Fibroblast of villous mesenchyme (primary cell): ENCODE results near the gene AKAP6. TPM values are rescaled to one million over a fixed set of nuclear protein-coding genes. Genes with fewer than 3 reads are reported as not detected.

ENCODE experiments used
- DNase-seq: peaks from one replicate; pipeline ENCODE4 v3.0.0-alpha.2; 2010; ENCODE audit warnings: low read depth
- H3K4me3 ChIP-seq: 2 replicates; pipeline ENCODE4 v1.5.1; 2011; ENCODE audit warnings: low read depth, mild to moderate bottlenecking, low read length
- total RNA-seq: library from RNA; depleted of rRNA; stranded (reverse); fragments of >200 nt; gene quantifications from 2 replicates; pipeline ENCODE4 v1.2.3, GENCODE V29; 2012
- TF ChIP-seq, protein P1 (sequence below): IDR thresholded peaks from 2 replicates; pipeline ENCODE4 v1.5.1; 2012; ENCODE audit warnings: low read depth, mild to moderate bottlenecking, low read length; ENCODE audit not compliant: insufficient read depth

AKAP6 gene
- total RNA-seq, 1 donor, result 3.9 TPM

GRCh38 chr14:32494609-32495434, 165.7 kb downstream of the AKAP6 start:
- TF ChIP-seq, protein P1, sequence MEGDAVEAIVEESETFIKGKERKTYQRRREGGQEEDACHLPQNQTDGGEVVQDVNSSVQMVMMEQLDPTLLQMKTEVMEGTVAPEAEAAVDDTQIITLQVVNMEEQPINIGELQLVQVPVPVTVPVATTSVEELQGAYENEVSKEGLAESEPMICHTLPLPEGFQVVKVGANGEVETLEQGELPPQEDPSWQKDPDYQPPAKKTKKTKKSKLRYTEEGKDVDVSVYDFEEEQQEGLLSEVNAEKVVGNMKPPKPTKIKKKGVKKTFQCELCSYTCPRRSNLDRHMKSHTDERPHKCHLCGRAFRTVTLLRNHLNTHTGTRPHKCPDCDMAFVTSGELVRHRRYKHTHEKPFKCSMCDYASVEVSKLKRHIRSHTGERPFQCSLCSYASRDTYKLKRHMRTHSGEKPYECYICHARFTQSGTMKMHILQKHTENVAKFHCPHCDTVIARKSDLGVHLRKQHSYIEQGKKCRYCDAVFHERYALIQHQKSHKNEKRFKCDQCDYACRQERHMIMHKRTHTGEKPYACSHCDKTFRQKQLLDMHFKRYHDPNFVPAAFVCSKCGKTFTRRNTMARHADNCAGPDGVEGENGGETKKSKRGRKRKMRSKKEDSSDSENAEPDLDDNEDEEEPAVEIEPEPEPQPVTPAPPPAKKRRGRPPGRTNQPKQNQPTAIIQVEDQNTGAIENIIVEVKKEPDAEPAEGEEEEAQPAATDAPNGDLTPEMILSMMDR, result no peak
- H3K4me3 ChIP-seq, result no peak overlapping the region
- DNase-seq, result peak; percentile 40

DNA sequence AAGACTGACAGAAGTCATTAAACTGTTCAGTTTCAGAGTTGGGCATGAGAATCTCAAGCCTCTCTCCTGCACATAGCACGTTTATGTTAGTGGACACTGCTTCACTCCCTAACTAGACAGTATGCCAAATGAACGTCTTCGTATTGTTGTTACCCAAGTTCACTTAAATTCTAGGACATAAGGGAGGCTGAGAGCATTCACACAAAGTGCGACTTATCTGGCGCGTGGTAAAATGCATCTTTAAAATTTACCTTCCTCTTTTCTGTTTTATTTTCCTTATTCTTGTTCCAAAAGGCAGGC, 166.3 kb downstream of the AKAP6 start:
- DNase-seq, result no peak
- no peak overlapping the region for H3K4me3 ChIP-seq
- TF ChIP-seq, protein P1, result no peak

DNA sequence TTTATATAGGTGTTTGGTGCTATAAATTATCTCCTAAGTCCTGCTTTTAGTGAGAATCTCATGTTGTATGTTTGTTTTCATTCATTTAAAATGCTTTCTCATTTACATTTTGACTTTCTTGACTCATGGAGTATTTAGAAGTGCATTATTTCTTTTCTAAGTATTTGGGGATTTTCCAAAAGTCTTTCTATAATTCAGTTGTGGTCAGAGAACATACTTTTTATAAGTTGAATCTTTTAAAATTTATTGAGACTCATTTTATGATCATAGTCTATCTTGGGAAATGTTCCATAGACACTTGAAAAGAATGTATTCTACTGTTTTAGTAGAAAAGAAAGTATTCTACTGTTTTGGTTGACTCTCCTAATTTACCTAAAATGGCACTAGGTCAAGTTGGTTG, 168.2 kb downstream of the AKAP6 start:
- no peak for DNase-seq
- TF ChIP-seq, protein P1, result no peak
- no peak overlapping the region for H3K4me3 ChIP-seq

DNA sequence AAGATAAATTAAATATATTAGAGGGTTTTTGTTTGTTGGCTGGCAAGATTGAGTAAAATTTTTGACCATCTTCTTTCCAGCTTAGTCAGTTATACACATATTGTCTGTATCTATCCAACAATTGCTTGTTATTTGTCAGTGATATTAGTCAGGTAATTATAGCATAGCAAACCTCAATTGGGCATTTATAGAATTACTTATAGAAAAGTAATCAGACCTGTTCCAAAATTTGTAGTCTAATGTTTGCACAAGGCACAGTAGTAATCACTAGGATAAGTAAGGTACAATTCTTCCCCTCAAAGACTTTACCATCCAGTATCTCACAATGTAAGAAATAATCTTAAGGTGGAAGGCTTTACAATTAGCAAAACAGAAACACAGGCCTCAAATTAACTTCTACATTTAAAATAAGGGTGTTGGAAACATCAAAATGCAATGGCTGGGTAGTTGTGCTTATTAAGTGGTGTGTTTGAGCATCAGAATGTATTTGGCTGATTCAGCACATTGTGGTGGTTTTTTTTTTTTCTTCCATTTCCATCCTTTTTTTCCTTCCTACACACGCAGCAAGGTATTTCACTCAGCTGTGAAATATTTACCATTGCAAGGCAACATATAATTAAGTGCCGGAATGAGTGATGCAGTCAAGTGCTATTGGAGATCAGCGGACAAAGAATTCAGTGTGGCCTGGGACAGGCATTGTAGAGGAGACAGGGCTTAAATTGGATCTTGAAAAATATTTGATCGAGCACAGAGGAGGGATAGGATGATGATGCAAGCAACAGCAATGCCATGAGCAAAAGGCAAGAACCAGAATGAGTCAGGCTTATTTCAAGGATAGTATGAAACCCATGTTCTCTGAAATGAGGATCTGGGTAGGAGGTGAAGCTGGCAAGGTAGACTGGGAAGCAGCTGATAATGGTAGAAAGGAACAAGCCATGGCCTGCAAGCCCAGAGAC, 178.2 kb downstream of the AKAP6 start:
- peak; percentile 63 for DNase-seq
- no peak overlapping the region for H3K4me3 ChIP-seq
- TF ChIP-seq, protein P1, result no peak

GRCh38 chr14:32508281-32508680, 179.2 kb downstream of the AKAP6 start:
- H3K4me3 ChIP-seq, result no peak overlapping the region
- DNase-seq, result peak; percentile 33
- TF ChIP-seq, protein P1, result no peak

DNA sequence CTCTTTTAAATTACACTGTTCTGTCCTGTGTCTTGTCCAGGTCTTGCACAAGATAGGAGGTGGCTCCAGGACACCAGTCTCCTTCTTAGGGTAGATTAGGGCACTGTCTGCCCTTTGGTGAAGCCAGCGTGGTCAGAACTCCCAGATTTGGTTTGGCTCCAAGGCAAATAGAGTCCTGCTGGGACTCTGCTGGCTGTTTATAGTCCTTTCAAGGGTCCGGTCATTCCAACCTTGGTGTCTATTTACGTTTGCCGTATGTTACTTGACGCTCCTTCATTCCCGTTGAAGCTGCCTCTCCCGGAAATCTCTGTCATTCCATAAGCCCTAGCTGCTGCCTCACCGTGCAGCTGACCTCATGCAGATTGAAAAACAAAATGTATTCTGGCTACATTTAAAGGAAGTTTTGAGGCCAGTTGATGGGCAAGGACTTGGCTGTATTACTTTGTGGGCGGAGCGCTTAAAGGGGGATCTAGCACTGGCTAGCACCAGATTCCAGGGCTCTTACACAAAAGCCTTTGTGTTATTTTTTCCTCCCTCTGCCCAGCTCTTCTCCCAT, 180.6 kb downstream of the AKAP6 start:
- TF ChIP-seq, protein P1, result no peak
- DNase-seq, result peak; percentile 82
- H3K4me3 ChIP-seq, result no peak overlapping the region
